ENCODE data around the gene RFC1. TPM values are rescaled to one million over a fixed set of nuclear protein-coding genes. Genes with fewer than 3 reads are reported as not detected.

Gene RFC1
- total and polyA plus RNA-seq, 9 of the 15 experiments (the other 6 are each of a cell fraction or from before 2014, with no cell fraction given) = 16.8 to 85.6 (median 45.2) TPM

DNA sequence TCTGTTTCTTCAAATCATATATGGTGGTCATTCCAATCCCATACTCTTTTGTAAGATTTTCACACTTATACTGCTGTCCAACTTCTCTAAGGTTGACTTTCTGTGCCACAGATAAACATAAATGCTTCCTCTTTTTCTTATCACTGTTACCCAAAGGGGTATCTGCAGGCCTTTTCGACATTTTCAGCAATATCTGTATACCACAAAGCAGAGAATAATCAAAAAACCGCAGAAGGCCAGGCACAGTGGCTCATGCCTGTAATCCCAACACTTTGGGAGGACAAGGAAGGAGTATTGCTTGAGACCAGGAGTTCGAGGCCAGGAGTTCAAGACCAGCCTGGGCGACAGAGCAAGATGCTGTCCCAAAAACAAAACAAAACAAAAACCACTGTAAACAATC lies 3.1 kb upstream of the RFC1 start (continued):
- TF ChIP-seq SPI1 (IDR thresholded peaks at IDR 0.05; ENCODE audit: borderline replicate concordance, low read depth, low read length) = no peak
- TF ChIP-seq MIER1 (IDR thresholded peaks at IDR 0.05; ENCODE audit: low read depth) = no peak
- peak; percentile 66 for TF ChIP-seq SMAD4 (CRISPR knock-in tag; conservative IDR thresholded peaks at IDR 0.05)
- no peak for TF ChIP-seq ETS2 (tag; IDR thresholded peaks at IDR 0.05; ENCODE audit: borderline replicate concordance, poor library complexity, severe bottlenecking)
- TF ChIP-seq ZNF75A (CRISPR knock-in tag; IDR thresholded peaks at IDR 0.05) = 0 out of 2 replicates have a peak, but pooled peaks have one; percentile 8
- peak; percentile 97 for TF ChIP-seq ADNP (tag; IDR thresholded peaks at IDR 0.05)
- TF ChIP-seq NFATC3 (IDR thresholded peaks at IDR 0.05) = no peak
- TF ChIP-seq ZNF764 (CRISPR knock-in tag; IDR thresholded peaks at IDR 0.05; ENCODE audit: low read depth) = no peak

- ChIA-PET POLR2A (interaction anchor here (0.6 to 2.2 kb wide), 4 partner anchors 11 to 109 kb away, joined by 3 to 9 read pairs (median 4); no protein-coding TSS in a partner anchor), CTCF (ENCODE audit: low intra/inter-chr PET ratio) (no interaction called here)
- Histone ChIP-seq H4K20me1 (replicated peaks; ENCODE audit: control insufficient read depth, insufficient read depth, low read length) (no peaks in the 10 kb centered on the region), H3K79me2 (ENCODE audit: control insufficient read depth, insufficient read depth, low read length) (peaks cover 40% of the 10 kb centered on the region), H3K9me1 (ENCODE audit: control insufficient read depth, insufficient read depth, low read length) (no peaks in the 10 kb centered on the region), H2AFZ (ENCODE audit: low read depth, low read length) (no peak overlapping the region), H3K4me3 (no peak overlapping the region), H3K4me1 (replicated peaks in 1 of 2; ENCODE audit: control insufficient read depth in 2 of 2, insufficient read depth in 2 of 2, low read length in 2 of 2) (peaks cover 3 to 9% of the 10 kb centered on the region in 2 experiments; a peak in 3 of 5 replicates), H3K36me3 (ENCODE audit: control insufficient read depth, insufficient read depth, low read length) (no peaks in the 10 kb centered on the region), H3K27ac (ENCODE audit: extremely low read depth, low read depth, low read length) (no peak overlapping the region), H3K9me3 (replicated peaks; ENCODE audit: control insufficient read depth, insufficient read depth, low read depth, low read length) (peaks cover 3% of the 10 kb centered on the region; the same call in 1 of the 2 replicates), H3K4me2 (ENCODE audit: insufficient read depth, low read length) (no peak overlapping the region), H3K27me3 (ENCODE audit: control insufficient read depth in 2 of 2, insufficient read depth in 2 of 2, low read length in 2 of 2) (no peaks in the 10 kb centered on the region), H3K9ac (ENCODE audit: insufficient read depth in 1 of 2, low read depth in 2 of 2, low read length in 2 of 2) (no peak overlapping the region)
- TSS peak; percentile 79 for BruUV-seq (replicated peaks)
- no peak for FAIRE-seq
- intact Hi-C loops (cut with micrococcal nuclease) = no loop called here
- ATAC-seq = no peak
- TF ChIP-seq, protein P1, sequence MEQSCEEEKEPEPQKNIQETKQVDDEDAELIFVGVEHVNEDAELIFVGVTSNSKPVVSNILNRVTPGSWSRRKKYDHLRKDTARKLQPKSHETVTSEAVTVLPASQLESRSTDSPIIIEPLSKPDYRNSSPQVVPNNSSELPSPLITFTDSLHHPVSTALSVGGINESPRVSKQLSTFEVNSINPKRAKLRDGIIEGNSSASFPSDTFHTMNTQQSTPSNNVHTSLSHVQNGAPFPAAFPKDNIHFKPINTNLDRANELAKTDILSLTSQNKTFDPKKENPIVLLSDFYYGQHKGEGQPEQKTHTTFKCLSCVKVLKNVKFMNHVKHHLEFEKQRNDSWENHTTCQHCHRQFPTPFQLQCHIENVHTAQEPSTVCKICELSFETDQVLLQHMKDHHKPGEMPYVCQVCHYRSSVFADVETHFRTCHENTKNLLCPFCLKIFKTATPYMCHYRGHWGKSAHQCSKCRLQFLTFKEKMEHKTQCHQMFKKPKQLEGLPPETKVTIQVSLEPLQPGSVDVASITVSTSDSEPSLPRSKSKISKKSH (CRISPR knock-in tag; IDR thresholded peaks at IDR 0.05) = no peak
- WGBS (ENCODE audit: insufficient coverage, low coverage, missing lambda C conversion rate) = 67% methylated on average over 6 of the region's 6 CpGs
- in situ Hi-C loops (cut with MboI) = no loop called here
- DNase-seq (ENCODE audit: extremely low read depth in 1 of 4, low spot score in 3 of 4) = no peak
Measured at GRCh38 chr4:39367166-39367565, 1.0 kb upstream of the RFC1 start.
